B cell (primary cell): ENCODE data around the gene VPS26A. TPM values are rescaled to one million over a fixed set of nuclear protein-coding genes. Genes with fewer than 3 reads are reported as not detected.

Experiments used
- ATAC-seq: fragments of 200-7000 bp; cut with Tn5 transposase; one replicate; pipeline ENCODE4 v1.10.0; 2021; ENCODE audit warnings: low read depth, mild to moderate bottlenecking, moderate number of reproducible peaks, moderate library complexity
- CTCF ChIA-PET: fragments of 350-600 bp; sonication (Branson Sonifier 250); formaldehyde crosslinking; loops from one replicate; lab custom pipeline; 2021; ENCODE audit warnings: antibody characterized with exemption, inconsistent platforms; lab: Charles Lee
- POLR2A ChIA-PET: fragments of 350-600 bp; sonication (Branson Sonifier 250); formaldehyde crosslinking; loops from one replicate; lab custom pipeline; 2021; ENCODE audit warnings: antibody characterized with exemption; lab: Charles Lee
- DNase-seq: peaks from one replicate; pipeline ENCODE4 v3.0.0; 2013
- H2AFZ ChIP-seq: 2 replicates; pipeline ENCODE4 v1.6.1; 2012; ENCODE audit warnings: mild to moderate bottlenecking, low read depth, low read length; ENCODE audit not compliant: insufficient read depth, poor library complexity, severe bottlenecking
- H3K27ac ChIP-seq, 2 donors: 1 replicate in 1 of 2; 2 replicates in 1 of 2; pipeline ENCODE4 v1.5.1; 2012 to 2013; ENCODE audit warnings: low read length in 2 of 2, mild to moderate bottlenecking in 2 of 2, moderate library complexity in 1 of 2
- H3K27me3 ChIP-seq, 4 experiments: fragments of 200-600 bp in 1 of 4; sonication (generic) in 1 of 4; replicated peaks in 1 of 4; 1 replicate in 2 of 4; 2 replicates in 2 of 4; pipeline versions ENCODE4 v1.6.1 to v1.7.0; 2013 to 2016; ENCODE audit warnings: low read length in 3 of 4, mild to moderate bottlenecking in 2 of 4, mixed read lengths in 1 of 4, moderate library complexity in 1 of 4; ENCODE audit not compliant: insufficient read depth in 4 of 4, control insufficient read depth in 3 of 4; ENCODE audit errors: control extremely low read depth in 1 of 4
- H3K36me3 ChIP-seq, 2 experiments: replicated peaks in 1 of 2; 1 replicate in 1 of 2; 2 replicates in 1 of 2; pipeline versions ENCODE4 v1.6.1 to v1.7.1; 2013; ENCODE audit warnings: low read length in 1 of 2; ENCODE audit not compliant: insufficient read depth in 2 of 2, control insufficient read depth in 1 of 2; ENCODE audit errors: control extremely low read depth in 1 of 2, extremely low read depth in 1 of 2
- H3K4me1 ChIP-seq, 2 donors: fragments of 200-600 bp in 1 of 2; sonication (generic) in 1 of 2; 1 replicate in 1 of 2; 2 replicates in 1 of 2; pipeline versions ENCODE4 v1.5.1 to v1.6.1; 2013 to 2017; ENCODE audit warnings: low read length in 2 of 2; ENCODE audit not compliant: control insufficient read depth in 2 of 2, insufficient read depth in 2 of 2
- H3K4me2 ChIP-seq: replicated peaks from 2 replicates; pipeline ENCODE3; 2012; ENCODE audit warnings: mild to moderate bottlenecking, low read depth, low read length; ENCODE audit not compliant: poor library complexity, severe bottlenecking
- H3K4me3 ChIP-seq, 5 experiments: fragments of 200-600 bp in 1 of 5; sonication (generic) in 1 of 5; 1 replicate in 3 of 5; 2 replicates in 2 of 5; pipeline versions ENCODE4 v1.5.1 to v1.7.0; 2011 to 2016; ENCODE audit warnings: low read length in 4 of 5, mild to moderate bottlenecking in 4 of 5, low read depth in 2 of 5, control low read depth in 1 of 5, moderate library complexity in 1 of 5; ENCODE audit not compliant: insufficient read depth in 1 of 5; ENCODE audit errors: control extremely low read depth in 1 of 5, extremely low read depth in 1 of 5
- H3K79me2 ChIP-seq: fragments of 200-600 bp; sonication (generic); one replicate; pipeline ENCODE4 v1.6.0; 2016; ENCODE audit warnings: low read length; ENCODE audit not compliant: control insufficient read depth, insufficient read depth
- H3K9ac ChIP-seq: fragments of 200-600 bp; sonication (generic); 2 replicates; pipeline ENCODE4 v1.6.1; 2017; ENCODE audit warnings: mild to moderate bottlenecking, low read length, moderate library complexity
- H3K9me3 ChIP-seq, 3 donors: one replicate each; pipeline versions ENCODE4 v1.6.1 to v1.7.1; 2013; ENCODE audit warnings: low read length in 2 of 3; ENCODE audit not compliant: control insufficient read depth in 2 of 3, insufficient read depth in 1 of 3; ENCODE audit errors: control extremely low read depth in 1 of 3
- H4K20me1 ChIP-seq: 2 replicates; pipeline ENCODE4 v1.6.0; 2012; ENCODE audit warnings: mild to moderate bottlenecking, low read length; ENCODE audit not compliant: insufficient read depth, control insufficient read depth, poor library complexity, severe bottlenecking
- H3K27ac Mint-ChIP-seq: one replicate; pipeline ENCODE4 v1.8.0; 2021; ENCODE audit warnings: mixed read lengths
- H3K27me3 Mint-ChIP-seq: one replicate; pipeline ENCODE4 v1.8.0; 2021; ENCODE audit warnings: mixed read lengths
- H3K4me1 Mint-ChIP-seq: one replicate; pipeline ENCODE4 v1.8.0; 2021; ENCODE audit warnings: mixed read lengths
- H3K4me3 Mint-ChIP-seq: one replicate; pipeline ENCODE4 v1.8.0; 2021; ENCODE audit warnings: mixed read lengths
- H3K9me3 Mint-ChIP-seq: one replicate; pipeline ENCODE4 v1.8.0; 2022; ENCODE audit warnings: mixed read lengths; ENCODE audit not compliant: insufficient read depth
- CTCF ChIP-seq: fragments of 200-600 bp; IDR thresholded peaks from one replicate; pipeline ENCODE4 v1.8.0; 2022; ENCODE audit warnings: antibody characterized with exemption, mild to moderate bottlenecking
- EZH2 ChIP-seq: IDR thresholded peaks from 2 replicates; pipeline ENCODE4 v1.6.1; 2012; ENCODE audit warnings: borderline replicate concordance, low read depth, mild to moderate bottlenecking, moderate library complexity, low read length; ENCODE audit not compliant: insufficient read depth, poor library complexity, severe bottlenecking
- WGBS: methylation state at CpG from one replicate; pipeline ENCODE4 v1.1.5; 2013; ENCODE audit warnings: missing lambda C conversion rate; ENCODE audit not compliant: insufficient coverage; 5-methylcytosine and 5-hydroxymethylcytosine counted together
- intact Hi-C: fragments of 100-400 bp; cut with micrococcal nuclease; formaldehyde crosslinking; loops from one replicate; pipeline ENCODE4 v1.10.0; 2022
- polyA plus RNA-seq: library from polyadenylated mRNA; depleted of rRNA; stranded (reverse); fragments of >200 nt; gene quantifications from 2 replicates; pipeline ENCODE4 v1.2.3, GENCODE V29; 2012
- total RNA-seq, 2 donors: library from RNA; stranded (reverse); fragments of 120-200 nt in 1 of 2; gene quantifications; 1 replicate in 1 of 2; 2 replicates in 1 of 2; pipeline versions ENCODE4 v1.2.3 to v1.2.4, GENCODE V29; 2013 to 2022

VPS26A gene
- total and polyA plus RNA-seq, 2 donors (not counting 1 experiment from before 2014, with no cell fraction given) = 5.0 to 29.9 TPM

GRCh38 chr10:69145864-69146263, 21.9 kb downstream of the VPS26A start:
- no peaks in the 10 kb centered on the region for H3K27me3 ChIP-seq
- DNase-seq (no peak), ATAC-seq (no peak)
- peaks cover 90% of the 10 kb centered on the region for H3K79me2 ChIP-seq
- TF ChIP-seq CTCF (no peak), EZH2 (no peak)
- H3K27ac Mint-ChIP-seq = no peak overlapping the region
- H3K4me2 ChIP-seq = no peak overlapping the region
- peaks cover 0 to 4% of the 10 kb centered on the region in 2 donors for H3K4me1 ChIP-seq
- 99% methylated on average over 7 of the region's 8 CpGs for WGBS
- H2AFZ ChIP-seq = no peak overlapping the region
- H3K27me3 Mint-ChIP-seq = no peaks in the 10 kb centered on the region
- H3K4me3 ChIP-seq = no peak overlapping the region
- no peaks in the 10 kb centered on the region for H3K9me3 ChIP-seq
- H4K20me1 ChIP-seq = peaks cover 5% of the 10 kb centered on the region
- no peaks in the 10 kb centered on the region for H3K9me3 Mint-ChIP-seq
- peaks cover 20% of the 10 kb centered on the region for H3K4me1 Mint-ChIP-seq
- H3K27ac ChIP-seq = no peak overlapping the region
- no peak overlapping the region for H3K4me3 Mint-ChIP-seq
- POLR2A ChIA-PET = no interaction called here
- intact Hi-C loops = no loop called here
- CTCF ChIA-PET = no interaction called here
- no peak overlapping the region for H3K9ac ChIP-seq
- peaks cover 0 to 3% of the 10 kb centered on the region in 2 experiments for H3K36me3 ChIP-seq

- H3K27ac ChIP-seq = no peak overlapping the region
- no peak overlapping the region for H2AFZ ChIP-seq
- peaks cover 0 to 4% of the 10 kb centered on the region in 2 donors for H3K4me1 ChIP-seq
- no peak overlapping the region for H3K4me3 ChIP-seq
- H3K4me1 Mint-ChIP-seq = peaks cover 18% of the 10 kb centered on the region
- no peaks in the 10 kb centered on the region for H3K27me3 Mint-ChIP-seq
- H3K27me3 ChIP-seq = no peaks in the 10 kb centered on the region
- peaks cover 88% of the 10 kb centered on the region for H3K79me2 ChIP-seq
- H3K9ac ChIP-seq = no peak overlapping the region
- CTCF ChIA-PET = no interaction called here
- POLR2A ChIA-PET = no interaction called here
- WGBS = no CpG with 5 or more reads among the region's 2 CpGs
- H3K36me3 ChIP-seq = peaks cover 0 to 3% of the 10 kb centered on the region in 2 experiments
- no peak overlapping the region for H3K4me2 ChIP-seq
- no peaks in the 10 kb centered on the region for H3K9me3 Mint-ChIP-seq
- no peaks in the 10 kb centered on the region for H3K9me3 ChIP-seq
- intact Hi-C loops = no loop called here
- no peak for DNase-seq
- H3K4me3 Mint-ChIP-seq = no peak overlapping the region
- no peak overlapping the region for H3K27ac Mint-ChIP-seq
- TF ChIP-seq CTCF (no peak), EZH2 (no peak)
- no peak for ATAC-seq
- no peaks in the 10 kb centered on the region for H4K20me1 ChIP-seq
These were observed 22.8 kb downstream of the VPS26A start for GRCh38 chr10:69146759-69147158.
